CD4-positive, alpha-beta memory T cell (primary cell): ENCODE data around the gene GRIA1. TPM values are rescaled to one million over a fixed set of nuclear protein-coding genes. Genes with fewer than 3 reads are reported as not detected.

Source experiments
- CTCF ChIA-PET: fragments of 350-600 bp; sonication (Branson Sonifier 250); formaldehyde crosslinking; loops from one replicate; lab custom pipeline; 2021; ENCODE audit warnings: inconsistent platforms; ENCODE audit not compliant: partially characterized antibody; lab: Charles Lee
- POLR2A ChIA-PET: fragments of 350-600 bp; sonication (Branson Sonifier 250); formaldehyde crosslinking; loops from one replicate; lab custom pipeline; 2021; ENCODE audit not compliant: partially characterized antibody; lab: Charles Lee
- DNase-seq, 5 donors: peaks; one replicate each; pipeline versions ENCODE4 v3.0.0 to v3.0.0-alpha.2; 2020 to 2022; ENCODE audit warnings: mixed read lengths in 1 of 5
- H3K27ac ChIP-seq: one replicate; pipeline ENCODE4 v1.7.0; 2013; ENCODE audit warnings: low read depth, low read length
- H3K27me3 ChIP-seq: 2 replicates; pipeline ENCODE4 v1.7.0; 2013; ENCODE audit warnings: mild to moderate bottlenecking, low read length, moderate library complexity; ENCODE audit not compliant: insufficient read depth
- H3K36me3 ChIP-seq: 2 replicates; pipeline ENCODE4 v1.7.0; 2013; ENCODE audit warnings: mild to moderate bottlenecking, low read length, moderate library complexity; ENCODE audit not compliant: insufficient read depth
- H3K4me1 ChIP-seq: 2 replicates; pipeline ENCODE4 v1.7.0; 2013; ENCODE audit warnings: mild to moderate bottlenecking, low read length, moderate library complexity; ENCODE audit not compliant: insufficient read depth
- H3K4me3 ChIP-seq, 2 donors: one replicate each; pipeline ENCODE4 v1.7.0; 2013; ENCODE audit warnings: low read length in 2 of 2, mild to moderate bottlenecking in 1 of 2
- H3K9me3 ChIP-seq, 2 donors: one replicate each; pipeline ENCODE4 v1.7.0; 2013; ENCODE audit warnings: low read length in 2 of 2, control low read depth in 1 of 2; ENCODE audit not compliant: control insufficient read depth in 1 of 2
- H3K27ac Mint-ChIP-seq, 7 donors: one replicate each; pipeline ENCODE4 v1.8.0; 2020 to 2021; ENCODE audit warnings: mixed read lengths in 7 of 7, mild to moderate bottlenecking in 6 of 7, inconsistent platforms in 3 of 7, moderate library complexity in 3 of 7
- H3K27me3 Mint-ChIP-seq, 2 donors: one replicate each; pipeline ENCODE4 v1.8.0; 2020 to 2021; ENCODE audit warnings: mixed read lengths in 2 of 2
- H3K36me3 Mint-ChIP-seq, 2 donors: one replicate each; pipeline ENCODE4 v1.8.0; 2020 to 2021; ENCODE audit warnings: mixed read lengths in 2 of 2, inconsistent platforms in 1 of 2, mild to moderate bottlenecking in 1 of 2
- H3K4me1 Mint-ChIP-seq, 4 donors: one replicate each; pipeline ENCODE4 v1.8.0; 2020 to 2021; ENCODE audit warnings: mixed read lengths in 4 of 4, mild to moderate bottlenecking in 1 of 4
- H3K4me3 Mint-ChIP-seq, 8 donors: one replicate each; pipeline ENCODE4 v1.8.0; 2020 to 2021; ENCODE audit warnings: mixed read lengths in 8 of 8, mild to moderate bottlenecking in 7 of 8, moderate library complexity in 6 of 8, inconsistent platforms in 3 of 8
- H3K9me3 Mint-ChIP-seq, 8 donors: one replicate each; pipeline ENCODE4 v1.8.0; 2020 to 2021; ENCODE audit warnings: mixed read lengths in 8 of 8, mild to moderate bottlenecking in 5 of 8, inconsistent platforms in 3 of 8, moderate library complexity in 1 of 8
- intact Hi-C: fragments of 100-400 bp; cut with micrococcal nuclease; formaldehyde crosslinking; loops from one replicate; pipeline ENCODE4 v1.15.1; 2023
- polyA plus RNA-seq, 2 donors: library from polyadenylated mRNA; unstranded; fragments of 300-500 nt; fragmentation: Illumina TruSeq; gene quantifications; one replicate each; pipeline ENCODE4 v1.2.3, GENCODE V29; 2021
- total RNA-seq, 2 experiments: library from RNA; stranded (reverse); gene quantifications; one replicate each; pipeline ENCODE4 v1.2.3, GENCODE V29; 2021

The GRIA1 gene
- not detected for total RNA-seq
- not detected for polyA plus RNA-seq

DNA sequence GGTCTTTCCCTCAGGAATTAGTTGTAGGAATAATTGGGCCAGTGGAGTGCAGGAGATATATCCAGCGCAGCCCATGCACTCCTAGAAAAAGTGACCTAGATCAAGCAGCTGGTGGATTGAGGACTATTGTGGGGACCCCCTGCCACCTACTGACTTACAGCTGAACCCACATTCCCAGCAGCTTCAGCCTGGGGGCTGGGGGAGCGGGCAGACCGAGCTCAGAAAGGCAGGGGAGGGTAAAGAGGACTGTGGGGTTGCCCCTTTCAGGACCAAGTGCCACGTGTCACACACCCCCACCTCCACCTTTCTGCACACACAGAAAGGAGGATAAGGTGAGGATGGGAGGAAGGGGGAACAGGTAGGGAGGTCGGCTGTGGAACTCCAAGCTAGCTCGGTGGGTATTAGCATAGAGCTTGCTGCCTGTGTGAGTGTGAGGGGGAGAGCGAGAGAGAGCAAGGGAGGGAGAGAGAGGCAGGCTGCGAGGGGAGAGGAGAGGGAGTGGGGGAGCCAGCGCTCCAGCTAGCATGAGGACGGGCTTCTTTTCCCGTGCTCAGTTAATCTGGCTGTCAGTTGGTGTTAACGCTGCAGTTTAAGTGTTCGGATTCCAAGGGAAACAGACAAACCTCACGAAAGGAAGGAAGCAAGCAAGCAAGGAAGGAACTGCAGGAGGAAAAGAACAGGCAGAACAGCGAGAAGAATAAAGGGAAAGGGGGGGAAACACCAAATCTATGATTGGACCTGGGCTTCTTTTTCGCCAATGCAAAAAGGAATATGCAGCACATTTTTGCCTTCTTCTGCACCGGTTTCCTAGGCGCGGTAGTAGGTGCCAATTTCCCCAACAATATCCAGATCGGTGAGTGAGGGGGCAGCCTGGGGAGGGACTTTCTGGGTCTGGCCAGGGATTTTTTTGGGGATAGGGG, at the start of gene GRIA1:
TSS of gene GRIA1 (plus strand) at position 553 of the 920 bp plus-strand sequence.
- Histone ChIP-seq H3K9me3 (no peaks in the 10 kb centered on the region), H3K27ac (no peak within 1 kb of the TSS), H3K4me1 (no peaks in the 10 kb centered on the region), H3K4me3 (no peak within 1 kb of the TSS), H3K27me3 (peaks cover 4% of the 10 kb centered on the region), H3K36me3 (no peaks in the 10 kb centered on the region)
- DNase-seq: no peak
- Mint-ChIP-seq H3K9me3 (peaks cover 0 to 8% (median 0%) of the 10 kb centered on the region in 8 donors), H3K36me3 (no peaks in the 10 kb centered on the region), H3K27ac (no peak within 1 kb of the TSS), H3K4me3 (no peak within 1 kb of the TSS), H3K27me3 (peaks cover 16 to 19% of the 10 kb centered on the region in 2 donors), H3K4me1 (no peaks in the 10 kb centered on the region)
- ChIA-PET POLR2A (no interaction called here), CTCF (no interaction called here)
- intact Hi-C loops: no loop called here

DNA sequence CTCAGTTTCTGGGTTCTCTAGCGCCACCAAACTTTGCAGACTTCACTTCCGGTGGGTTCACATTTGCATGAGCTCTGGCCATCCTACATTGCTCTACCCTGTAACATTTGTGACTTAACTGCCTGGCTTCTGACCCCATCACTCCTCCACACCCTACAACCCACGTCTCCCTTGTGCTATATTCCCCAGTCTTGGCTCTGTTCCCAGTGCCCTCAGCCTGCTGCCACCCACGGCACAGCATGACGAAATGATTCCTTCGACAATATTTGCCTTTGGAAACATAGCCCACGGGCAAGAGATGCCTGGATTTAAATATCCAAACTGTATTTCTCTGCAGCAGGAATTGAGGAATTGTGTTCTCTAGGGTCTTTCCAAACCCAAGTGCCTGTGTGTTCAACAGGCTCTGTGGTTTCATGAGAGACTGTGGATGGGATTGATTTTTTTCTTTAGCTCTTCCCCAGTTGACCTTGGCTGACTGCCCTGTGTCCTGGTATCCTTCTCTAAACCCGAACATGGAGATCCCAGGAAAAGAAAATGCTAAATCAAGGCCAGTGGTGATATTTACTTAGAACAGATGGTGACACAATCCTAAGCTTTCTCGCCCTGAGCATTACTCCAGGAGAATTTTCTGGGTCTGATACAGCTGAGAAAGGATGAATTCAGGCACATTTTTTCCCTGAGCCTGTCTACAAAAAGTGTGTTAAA, 44.4 kb upstream of the GRIA1 start:
- intact Hi-C loops: no loop called here
- H3K4me1 ChIP-seq: no peaks in the 10 kb centered on the region
- ChIA-PET CTCF (no interaction called here), POLR2A (no interaction called here)
- H3K4me3 Mint-ChIP-seq: no peak overlapping the region
- H3K4me3 ChIP-seq: no peak overlapping the region
- no peaks in the 10 kb centered on the region for H3K9me3 ChIP-seq
- H3K4me1 Mint-ChIP-seq: no peaks in the 10 kb centered on the region
- H3K36me3 Mint-ChIP-seq: no peaks in the 10 kb centered on the region
- no peaks in the 10 kb centered on the region for H3K27me3 ChIP-seq
- H3K36me3 ChIP-seq: no peaks in the 10 kb centered on the region
- H3K9me3 Mint-ChIP-seq: peaks cover 0 to 6% (median 1%) of the 10 kb centered on the region in 8 donors
- H3K27me3 Mint-ChIP-seq: peaks cover 0 to 4% of the 10 kb centered on the region in 2 donors
- no peak for DNase-seq
- no peak overlapping the region for H3K27ac Mint-ChIP-seq
- H3K27ac ChIP-seq: no peak overlapping the region

DNA sequence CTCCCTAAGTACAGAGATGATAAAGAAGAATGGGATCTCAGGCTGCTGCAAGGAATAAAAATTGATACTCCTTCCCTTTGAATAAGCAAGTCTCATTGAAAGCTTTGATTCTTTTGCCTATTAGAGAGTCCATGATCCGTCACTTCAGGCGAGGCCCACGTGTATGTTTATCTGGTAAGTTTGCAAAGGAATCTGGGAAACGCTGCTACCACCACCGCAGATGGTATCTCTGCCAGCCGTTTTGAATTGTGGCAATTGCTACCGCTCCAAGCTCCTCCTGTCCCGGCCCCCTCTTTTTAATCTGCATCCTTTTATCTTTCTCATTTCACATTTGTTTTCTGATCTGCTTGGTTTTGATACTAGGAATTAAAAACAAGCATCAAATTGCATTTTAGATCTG, 42.9 kb upstream of the GRIA1 start:
- no peak overlapping the region for H3K4me3 ChIP-seq
- no peak overlapping the region for H3K27ac Mint-ChIP-seq
- no peaks in the 10 kb centered on the region for H3K4me1 ChIP-seq
- H3K27me3 Mint-ChIP-seq: peaks cover 0 to 1% of the 10 kb centered on the region in 2 donors
- intact Hi-C loops: no loop called here
- POLR2A ChIA-PET: no interaction called here
- H3K36me3 ChIP-seq: no peaks in the 10 kb centered on the region
- H3K9me3 Mint-ChIP-seq: peaks cover 0 to 7% (median 3%) of the 10 kb centered on the region in 8 donors
- DNase-seq: no peak
- no peaks in the 10 kb centered on the region for H3K4me1 Mint-ChIP-seq
- no peak overlapping the region for H3K4me3 Mint-ChIP-seq
- H3K27ac ChIP-seq: no peak overlapping the region
- H3K9me3 ChIP-seq: no peaks in the 10 kb centered on the region
- CTCF ChIA-PET: no interaction called here
- no peaks in the 10 kb centered on the region for H3K27me3 ChIP-seq
- H3K36me3 Mint-ChIP-seq: no peaks in the 10 kb centered on the region

DNA sequence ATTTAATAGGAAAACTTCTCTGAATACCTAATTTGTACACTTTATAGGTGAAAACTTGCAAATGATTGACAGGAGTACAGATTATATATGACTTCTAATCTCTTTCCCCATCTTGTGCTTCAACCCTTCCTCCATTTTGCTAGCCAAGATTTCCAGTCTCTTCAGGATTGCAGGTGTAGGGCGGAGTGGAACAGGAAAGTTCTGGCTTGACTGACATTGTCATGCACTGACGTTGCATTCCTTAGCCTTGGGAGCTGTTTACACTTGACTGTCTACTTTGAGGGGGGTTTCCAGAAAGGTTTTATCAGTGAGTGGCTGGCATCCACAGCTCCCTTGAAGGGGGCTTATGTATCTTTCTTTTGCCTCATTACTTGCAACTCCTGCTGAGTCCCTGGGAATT, 34.1 kb upstream of the GRIA1 start:
- Histone ChIP-seq H3K4me3 (no peak overlapping the region), H3K9me3 (no peaks in the 10 kb centered on the region), H3K36me3 (no peaks in the 10 kb centered on the region), H3K27me3 (no peaks in the 10 kb centered on the region), H3K4me1 (no peaks in the 10 kb centered on the region), H3K27ac (no peak overlapping the region)
- POLR2A ChIA-PET: no interaction called here
- no peak for DNase-seq
- no peak overlapping the region for H3K4me3 Mint-ChIP-seq
- CTCF ChIA-PET: interaction anchor here (1.2 kb wide), 1 partner anchor 8 kb away, joined by 3 read pairs; no protein-coding TSS in a partner anchor
- no peak overlapping the region for H3K27ac Mint-ChIP-seq
- H3K36me3 Mint-ChIP-seq: no peaks in the 10 kb centered on the region
- no peaks in the 10 kb centered on the region for H3K4me1 Mint-ChIP-seq
- H3K9me3 Mint-ChIP-seq: peaks cover 0 to 4% (median 0%) of the 10 kb centered on the region in 8 donors
- H3K27me3 Mint-ChIP-seq: no peaks in the 10 kb centered on the region
- intact Hi-C loops: no loop called here

DNA sequence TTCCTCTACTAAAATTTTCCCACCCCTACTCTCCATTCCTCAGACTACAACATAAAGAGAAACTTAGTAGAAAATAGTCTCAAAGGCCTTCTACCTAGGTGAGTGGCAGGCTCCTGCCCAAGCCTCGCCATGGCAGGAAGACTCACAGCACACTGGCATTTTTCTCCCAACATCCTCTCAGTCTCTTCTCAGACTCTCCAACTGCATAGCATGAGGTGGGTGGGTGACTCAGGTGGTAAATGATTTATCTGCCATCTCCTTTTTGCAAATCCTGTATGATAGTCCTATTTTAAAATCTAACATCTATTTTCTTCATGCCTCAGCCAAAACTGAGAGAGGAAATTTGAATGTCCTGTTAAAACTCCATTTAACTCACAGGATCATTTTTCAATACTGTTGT, 33.5 kb upstream of the GRIA1 start:
- Histone ChIP-seq H3K36me3 (no peaks in the 10 kb centered on the region), H3K9me3 (no peaks in the 10 kb centered on the region), H3K27ac (no peak overlapping the region), H3K4me3 (no peak overlapping the region), H3K27me3 (no peaks in the 10 kb centered on the region), H3K4me1 (no peaks in the 10 kb centered on the region)
- Mint-ChIP-seq H3K27ac (no peak overlapping the region), H3K27me3 (no peaks in the 10 kb centered on the region), H3K4me1 (no peaks in the 10 kb centered on the region), H3K36me3 (no peaks in the 10 kb centered on the region), H3K4me3 (no peak overlapping the region), H3K9me3 (peaks cover 0 to 3% (median 0%) of the 10 kb centered on the region in 8 donors)
- intact Hi-C loops: no loop called here
- POLR2A ChIA-PET: no interaction called here
- CTCF ChIA-PET: no interaction called here
- no peak for DNase-seq

DNA sequence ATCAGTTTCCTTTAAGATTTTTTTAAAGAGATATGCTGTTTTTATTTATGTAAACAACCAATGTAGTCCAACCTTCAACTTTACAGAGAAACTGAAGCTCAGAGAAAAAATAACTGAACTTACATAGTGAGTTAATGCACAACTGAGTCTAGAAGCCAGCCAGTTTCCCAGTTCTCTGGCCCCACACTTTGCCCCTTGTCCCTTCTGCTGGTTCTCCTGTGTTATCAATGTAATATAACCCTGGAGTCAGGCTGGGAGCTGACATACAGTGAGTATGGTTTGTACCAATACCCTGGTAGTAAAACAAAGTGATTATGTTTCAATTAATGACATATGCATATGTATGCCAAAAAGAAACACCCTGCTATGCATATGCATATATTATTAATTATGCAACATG, 32.2 kb upstream of the GRIA1 start:
- Histone ChIP-seq H3K4me3 (no peak overlapping the region), H3K4me1 (no peaks in the 10 kb centered on the region), H3K27ac (no peak overlapping the region), H3K36me3 (no peaks in the 10 kb centered on the region), H3K27me3 (no peaks in the 10 kb centered on the region), H3K9me3 (no peaks in the 10 kb centered on the region)
- H3K9me3 Mint-ChIP-seq: peaks cover 0 to 2% (median 0%) of the 10 kb centered on the region in 8 donors
- H3K4me1 Mint-ChIP-seq: no peaks in the 10 kb centered on the region
- intact Hi-C loops: no loop called here
- POLR2A ChIA-PET: no interaction called here
- no peaks in the 10 kb centered on the region for H3K27me3 Mint-ChIP-seq
- no peak for DNase-seq
- CTCF ChIA-PET: no interaction called here
- no peaks in the 10 kb centered on the region for H3K36me3 Mint-ChIP-seq
- no peak overlapping the region for H3K4me3 Mint-ChIP-seq
- H3K27ac Mint-ChIP-seq: no peak overlapping the region

DNA sequence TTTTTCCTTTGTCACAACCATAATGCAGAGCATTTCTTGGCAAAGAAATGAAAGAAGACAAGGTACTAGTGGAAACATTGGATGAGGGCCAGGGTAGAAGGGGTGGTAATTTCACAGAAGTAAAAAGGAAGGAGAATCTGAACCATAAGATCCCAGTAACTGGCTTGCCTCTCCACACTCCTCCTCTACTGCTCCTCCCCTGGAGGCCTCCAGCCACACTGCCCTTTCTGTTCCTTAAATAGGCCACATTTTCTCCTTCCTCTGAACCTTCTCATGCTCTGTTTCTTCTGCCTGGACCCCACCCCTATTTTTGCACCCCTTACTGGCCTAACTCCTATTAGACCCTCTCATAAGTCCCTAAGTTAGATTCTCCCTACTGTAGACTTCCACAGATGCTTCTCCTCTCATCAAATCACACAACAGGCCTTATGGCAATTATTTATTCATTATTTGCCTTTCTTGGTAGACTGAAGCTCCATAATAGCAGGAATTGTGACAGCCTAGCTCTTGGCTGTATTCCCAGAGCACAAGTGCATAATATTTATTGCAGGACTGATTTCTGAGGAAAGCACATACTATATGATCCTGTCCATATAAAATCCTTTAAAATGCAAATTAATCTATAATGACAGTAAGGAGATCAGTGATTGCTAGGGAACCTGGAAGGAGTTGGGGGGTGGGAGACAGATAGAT, 31.3 kb upstream of the GRIA1 start:
- ChIA-PET CTCF (no interaction called here), POLR2A (no interaction called here)
- Histone ChIP-seq H3K36me3 (no peaks in the 10 kb centered on the region), H3K9me3 (no peaks in the 10 kb centered on the region), H3K27ac (no peak overlapping the region), H3K4me1 (no peaks in the 10 kb centered on the region), H3K27me3 (no peaks in the 10 kb centered on the region), H3K4me3 (no peak overlapping the region)
- Mint-ChIP-seq H3K27ac (no peak overlapping the region), H3K9me3 (peaks cover 0 to 2% (median 0%) of the 10 kb centered on the region in 8 donors), H3K36me3 (no peaks in the 10 kb centered on the region), H3K27me3 (no peaks in the 10 kb centered on the region), H3K4me1 (no peaks in the 10 kb centered on the region), H3K4me3 (no peak overlapping the region)
- intact Hi-C loops: no loop called here
- DNase-seq: no peak
